PC-3 (cell line): ENCODE measurements around the gene LENG1. TPM values are rescaled to one million over a fixed set of nuclear protein-coding genes. Genes with fewer than 3 reads are reported as not detected.
"Not testable (repeated sequence)": the region's sequence is repeated elsewhere in the genome, so short reads cannot be mapped to it uniquely, and the experiment has no call there.

Experiments used
- ATAC-seq: fragments of 200-7000 bp; cut with Tn5 transposase; 2 replicates; pipeline ENCODE4 v1.9.1; 2020; ENCODE audit warnings: mild to moderate bottlenecking, moderate library complexity
- BruUV-seq: library from RNA; stranded (reverse); fragments of 400-500 nt; replicated peaks from 2 replicates; lab custom pipeline; 2021; lab: Mats Ljungman, UMichigan
- CTCF ChIA-PET: fragments of 300-600 bp; sonication (Branson Sonifier 250); formaldehyde crosslinking; loops from one replicate; lab custom pipeline; 2022; ENCODE audit warnings: antibody characterized with exemption; lab: Charles Lee
- POLR2A ChIA-PET: fragments of 300-600 bp; sonication (Branson Sonifier 250); formaldehyde crosslinking; loops from one replicate; lab custom pipeline; 2022; ENCODE audit warnings: antibody characterized with exemption; ENCODE audit not compliant: unreplicated experiment; lab: Charles Lee
- DNase-seq: peaks from one replicate; pipeline ENCODE4 v3.0.0-alpha.2; 2015
- H2AFZ ChIP-seq: fragments of 300-600 bp; sonication (generic); 2 replicates; pipeline ENCODE4 v1.6.0; 2016; ENCODE audit warnings: antibody characterized with exemption, low read length
- H3F3A ChIP-seq: fragments of 300-600 bp; sonication (generic); one replicate; pipeline ENCODE4 v1.6.0; 2017; ENCODE audit warnings: antibody characterized with exemption, low read length, control low read depth, mild to moderate bottlenecking; ENCODE audit not compliant: unreplicated experiment
- H3K27ac ChIP-seq: fragments of 300-600 bp; sonication (generic); 2 replicates; pipeline ENCODE4 v1.5.1; 2016; ENCODE audit warnings: mild to moderate bottlenecking, low read length
- H3K27me3 ChIP-seq: fragments of 300-600 bp; sonication (generic); 2 replicates; pipeline ENCODE4 v1.6.1; 2016; ENCODE audit warnings: low read length, mixed read lengths
- H3K36me3 ChIP-seq: fragments of 300-600 bp; sonication (generic); 2 replicates; pipeline ENCODE4 v1.6.1; 2016; ENCODE audit warnings: low read depth, mixed run types, low read length, mixed read lengths
- H3K4me1 ChIP-seq: fragments of 300-600 bp; sonication (generic); 2 replicates; pipeline ENCODE4 v1.5.1; 2016; ENCODE audit warnings: low read length; ENCODE audit not compliant: insufficient read depth
- H3K4me2 ChIP-seq: fragments of 300-600 bp; sonication (generic); 2 replicates; pipeline ENCODE4 v1.6.0; 2016; ENCODE audit warnings: low read length
- H3K4me3 ChIP-seq: fragments of 300-600 bp; sonication (generic); 2 replicates; pipeline ENCODE4 v1.5.1; 2016; ENCODE audit warnings: mild to moderate bottlenecking, low read length, mixed read lengths
- H3K79me2 ChIP-seq: fragments of 300-600 bp; sonication (generic); 2 replicates; pipeline ENCODE4 v1.6.1; 2017; ENCODE audit warnings: low read length, mixed read lengths
- H3K9ac ChIP-seq: fragments of 300-600 bp; sonication (generic); 2 replicates; pipeline ENCODE4 v1.6.0; 2016; ENCODE audit warnings: mild to moderate bottlenecking, low read length
- H3K9me2 ChIP-seq: fragments of 300-600 bp; sonication (generic); replicated peaks from 2 replicates; pipeline ENCODE4 v1.6.1; 2016; ENCODE audit warnings: mixed run types, low read length, mixed read lengths
- H3K9me3 ChIP-seq: fragments of 300-600 bp; sonication (generic); 2 replicates; pipeline ENCODE4 v1.6.1; 2016; ENCODE audit warnings: low read length, mixed read lengths
- H4K20me1 ChIP-seq: fragments of 300-600 bp; sonication (generic); 2 replicates; pipeline ENCODE4 v1.6.1; 2016; ENCODE audit warnings: low read length, mixed read lengths
- EZH2 ChIP-seq: fragments of 300-600 bp; sonication (generic); IDR thresholded peaks from one replicate; pipeline ENCODE4 v1.6.1; 2017; ENCODE audit warnings: antibody characterized with exemption, mild to moderate bottlenecking, low read length; ENCODE audit not compliant: unreplicated experiment
- EZH2phosphoT487 ChIP-seq: fragments of 300-600 bp; sonication (generic); IDR thresholded peaks from 2 replicates; pipeline ENCODE4 v1.6.1; 2018; ENCODE audit warnings: mild to moderate bottlenecking, antibody characterized with exemption, low read length, borderline replicate concordance
- intact Hi-C: fragments of 100-400 bp; cut with micrococcal nuclease; formaldehyde crosslinking; loops from 2 replicates; pipeline ENCODE4 v1.9.0; 2023
- total RNA-seq: library from RNA; depleted of rRNA; stranded (reverse); fragments of >200 nt; gene quantifications from 2 replicates; pipeline ENCODE4 v1.2.3, GENCODE V29; 2014
- TF ChIP-seq, protein P1 (sequence below): fragments of 300-600 bp; sonication (generic); conservative IDR thresholded peaks from 2 replicates; pipeline ENCODE4 v1.5.1; 2017; ENCODE audit warnings: antibody characterized with exemption, low read depth, mild to moderate bottlenecking, low read length

Gene LENG1
- total RNA-seq, 1 experiment from 2014 or later, result 13.6 TPM

DNA sequence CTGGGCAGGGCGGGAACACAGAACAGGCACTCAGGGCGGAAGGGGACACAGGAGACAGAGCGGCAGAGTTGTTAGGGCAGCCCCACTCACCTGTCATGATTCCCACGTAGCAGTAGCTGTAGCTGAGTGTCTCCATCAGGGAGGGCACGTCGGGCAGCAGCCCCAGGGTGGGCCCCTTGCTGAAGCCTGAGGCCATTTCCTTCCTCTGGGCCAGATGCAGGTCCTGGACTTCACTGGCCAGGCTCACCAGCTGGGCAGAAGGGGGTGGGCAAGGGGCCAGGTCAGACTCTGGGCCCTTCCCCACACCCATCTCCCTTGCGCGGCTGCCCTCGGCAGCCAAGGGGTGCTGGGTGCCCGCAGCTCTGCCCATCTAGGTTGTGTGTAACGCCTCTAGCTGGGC lies 23.9 kb upstream of the LENG1 start:
- ATAC-seq (no peak), DNase-seq (no peak)
- Histone ChIP-seq H3K9me2 (no peaks in the 10 kb centered on the region), H3K27me3 (no peaks in the 10 kb centered on the region), H3K9ac (no peak overlapping the region), H3K27ac (no peak overlapping the region), H3F3A (no peaks in the 10 kb centered on the region), H3K9me3 (no peaks in the 10 kb centered on the region), H3K4me2 (no peak overlapping the region), H2AFZ (no peak overlapping the region), H4K20me1 (no peaks in the 10 kb centered on the region), H3K4me3 (no peak overlapping the region), H3K79me2 (peaks cover 22% of the 10 kb centered on the region), H3K4me1 (peaks cover 10% of the 10 kb centered on the region; the same call in 1 of the 2 replicates), H3K36me3 (peaks cover 33% of the 10 kb centered on the region)
- intact Hi-C loops, result no loop called here
- CTCF ChIA-PET, result no interaction called here
- no peak for TF ChIP-seq EZH2
- TF ChIP-seq EZH2phosphoT487, result no peak
- TF ChIP-seq, protein P1, sequence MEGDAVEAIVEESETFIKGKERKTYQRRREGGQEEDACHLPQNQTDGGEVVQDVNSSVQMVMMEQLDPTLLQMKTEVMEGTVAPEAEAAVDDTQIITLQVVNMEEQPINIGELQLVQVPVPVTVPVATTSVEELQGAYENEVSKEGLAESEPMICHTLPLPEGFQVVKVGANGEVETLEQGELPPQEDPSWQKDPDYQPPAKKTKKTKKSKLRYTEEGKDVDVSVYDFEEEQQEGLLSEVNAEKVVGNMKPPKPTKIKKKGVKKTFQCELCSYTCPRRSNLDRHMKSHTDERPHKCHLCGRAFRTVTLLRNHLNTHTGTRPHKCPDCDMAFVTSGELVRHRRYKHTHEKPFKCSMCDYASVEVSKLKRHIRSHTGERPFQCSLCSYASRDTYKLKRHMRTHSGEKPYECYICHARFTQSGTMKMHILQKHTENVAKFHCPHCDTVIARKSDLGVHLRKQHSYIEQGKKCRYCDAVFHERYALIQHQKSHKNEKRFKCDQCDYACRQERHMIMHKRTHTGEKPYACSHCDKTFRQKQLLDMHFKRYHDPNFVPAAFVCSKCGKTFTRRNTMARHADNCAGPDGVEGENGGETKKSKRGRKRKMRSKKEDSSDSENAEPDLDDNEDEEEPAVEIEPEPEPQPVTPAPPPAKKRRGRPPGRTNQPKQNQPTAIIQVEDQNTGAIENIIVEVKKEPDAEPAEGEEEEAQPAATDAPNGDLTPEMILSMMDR, result no peak
- BruUV-seq, result no TSS peak
- POLR2A ChIA-PET, result no interaction called here

DNA sequence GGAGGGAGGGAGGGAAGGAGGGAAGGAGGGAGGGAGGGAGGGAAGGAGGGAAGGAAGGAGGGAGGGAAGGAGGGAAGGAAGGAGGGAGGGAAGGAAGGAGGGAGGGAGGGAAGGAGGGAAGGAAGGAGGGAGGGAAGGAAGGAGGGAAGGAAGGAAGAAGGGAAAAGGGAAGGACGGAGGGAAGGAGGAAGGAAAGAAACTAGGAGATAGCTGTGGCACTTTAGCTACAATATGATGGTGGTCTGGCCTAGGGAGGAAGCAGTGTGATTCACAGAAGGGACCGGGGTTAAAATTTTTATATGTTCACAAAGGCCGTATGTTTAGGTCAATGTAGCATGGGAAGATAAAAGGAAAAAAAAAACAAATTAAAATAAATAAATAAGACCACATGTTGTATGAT lies 22.4 kb upstream of the LENG1 start:
- H4K20me1 ChIP-seq, BruUV-seq, H2AFZ ChIP-seq, H3K4me3 ChIP-seq, H3F3A ChIP-seq, ATAC-seq, H3K4me2 ChIP-seq, H3K79me2 ChIP-seq, H3K27me3 ChIP-seq, DNase-seq, H3K27ac ChIP-seq, H3K9ac ChIP-seq, H3K9me2 ChIP-seq, POLR2A ChIA-PET, CTCF ChIA-PET, H3K9me3 ChIP-seq, intact Hi-C loops, H3K4me1 ChIP-seq: not testable (repeated sequence)
- H3K36me3 ChIP-seq, result peaks cover 32% of the 10 kb centered on the region

DNA sequence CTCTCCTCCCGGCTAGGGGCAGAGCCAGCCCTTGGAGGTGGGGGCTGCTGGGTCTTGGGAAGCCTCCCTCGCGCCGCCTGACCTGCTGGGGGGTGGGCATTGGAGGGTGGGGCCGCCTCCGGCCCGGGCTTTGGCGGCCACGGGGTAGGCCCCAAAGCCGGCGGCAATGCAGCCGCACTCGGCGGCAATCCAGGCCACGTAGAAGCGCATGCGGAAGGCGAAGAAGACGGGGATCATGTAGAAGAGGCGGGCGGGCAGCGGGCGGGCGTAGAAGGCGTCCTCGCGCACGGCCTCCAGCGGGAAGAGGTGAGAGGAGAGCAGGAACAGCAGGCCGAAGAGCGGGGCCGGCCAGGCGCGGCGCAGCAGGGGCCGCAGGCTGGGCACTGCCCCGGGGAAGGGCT lies 21.2 kb upstream of the LENG1 start:
- no peak overlapping the region for H3K4me2 ChIP-seq
- no peaks in the 10 kb centered on the region for H3K9me3 ChIP-seq
- intact Hi-C loops, result no loop called here
- ChIA-PET CTCF (interaction anchor here (0.7 kb wide), 1 partner anchor 85 kb away, joined by 3 read pairs; no protein-coding TSS in a partner anchor), POLR2A (no interaction called here)
- TF ChIP-seq, protein P1, result no peak
- TF ChIP-seq EZH2phosphoT487, result no peak
- no peak for TF ChIP-seq EZH2
- H3K27ac ChIP-seq, result no peak overlapping the region
- no peak overlapping the region for H3K9ac ChIP-seq
- H3F3A ChIP-seq, result no peaks in the 10 kb centered on the region
- DNase-seq, result peak; percentile 1
- H4K20me1 ChIP-seq, result no peaks in the 10 kb centered on the region
- H3K27me3 ChIP-seq, result no peaks in the 10 kb centered on the region
- no peaks in the 10 kb centered on the region for H3K4me1 ChIP-seq
- H2AFZ ChIP-seq, result no peak overlapping the region
- H3K79me2 ChIP-seq, result no peaks in the 10 kb centered on the region
- peaks cover 25% of the 10 kb centered on the region for H3K36me3 ChIP-seq
- H3K9me2 ChIP-seq, result no peaks in the 10 kb centered on the region
- no peak for ATAC-seq
- no TSS peak for BruUV-seq
- H3K4me3 ChIP-seq, result no peak overlapping the region
